ENCODE data around the gene CD96. TPM values are rescaled to one million over a fixed set of nuclear protein-coding genes. Genes with fewer than 3 reads are reported as not detected.

The CD96 gene
- polyA plus RNA-seq, 1 experiment: 0.12 TPM

- POLR2A ChIA-PET: no interaction called here
Observed at GRCh38 chr3:111577798-111578685, 36.0 kb downstream of the CD96 start.

DNA sequence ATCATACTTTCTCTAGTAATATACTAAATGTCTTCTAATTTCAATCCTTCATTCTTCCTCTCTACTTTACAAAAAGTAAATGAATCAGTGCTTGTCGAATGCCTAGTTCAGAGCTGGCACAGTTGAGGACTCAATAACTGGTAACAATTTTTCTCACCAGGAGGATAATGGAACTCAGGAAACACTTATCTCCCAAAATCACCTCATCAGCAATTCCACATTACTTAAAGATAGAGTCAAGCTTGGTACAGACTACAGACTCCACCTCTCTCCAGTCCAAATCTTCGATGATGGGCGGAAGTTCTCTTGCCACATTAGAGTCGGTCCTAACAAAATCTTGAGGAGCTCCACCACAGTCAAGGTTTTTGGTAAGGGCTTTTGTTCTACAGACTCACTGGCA lies 36.9 kb downstream of the CD96 start:
- ChIA-PET POLR2A (no interaction called here), CTCF (interaction anchor here (1.0 to 8.2 kb wide), 25 partner anchors 10 to 466 kb away, joined by 3 to 182 read pairs (median 7); partner anchors contain the start of gene ZBED2)

More at GRCh38 chr3:111577798-111578685, 36.0 kb downstream of the CD96 start:
- no peak overlapping the region for H3K27ac ChIP-seq (ENCODE audit: low read depth, low read length)
- H3K27me3 ChIP-seq (ENCODE audit: control insufficient read depth, insufficient read depth, low read length): no peaks in the 10 kb centered on the region
- H3K9me3 ChIP-seq (ENCODE audit: control insufficient read depth, insufficient read depth, low read length): no peaks in the 10 kb centered on the region
- no peak overlapping the region for H3K4me3 ChIP-seq (ENCODE audit: low read depth, low read length)
- DNase-seq (ENCODE audit: low read depth, low spot score): peak; percentile 70
- CTCF ChIA-PET: interaction anchor here (0.6 to 8.2 kb wide), 38 partner anchors 9 to 1412 kb away, joined by 3 to 182 read pairs (median 5); partner anchors contain the start of gene ZBED2
- TF ChIP-seq, protein P1, sequence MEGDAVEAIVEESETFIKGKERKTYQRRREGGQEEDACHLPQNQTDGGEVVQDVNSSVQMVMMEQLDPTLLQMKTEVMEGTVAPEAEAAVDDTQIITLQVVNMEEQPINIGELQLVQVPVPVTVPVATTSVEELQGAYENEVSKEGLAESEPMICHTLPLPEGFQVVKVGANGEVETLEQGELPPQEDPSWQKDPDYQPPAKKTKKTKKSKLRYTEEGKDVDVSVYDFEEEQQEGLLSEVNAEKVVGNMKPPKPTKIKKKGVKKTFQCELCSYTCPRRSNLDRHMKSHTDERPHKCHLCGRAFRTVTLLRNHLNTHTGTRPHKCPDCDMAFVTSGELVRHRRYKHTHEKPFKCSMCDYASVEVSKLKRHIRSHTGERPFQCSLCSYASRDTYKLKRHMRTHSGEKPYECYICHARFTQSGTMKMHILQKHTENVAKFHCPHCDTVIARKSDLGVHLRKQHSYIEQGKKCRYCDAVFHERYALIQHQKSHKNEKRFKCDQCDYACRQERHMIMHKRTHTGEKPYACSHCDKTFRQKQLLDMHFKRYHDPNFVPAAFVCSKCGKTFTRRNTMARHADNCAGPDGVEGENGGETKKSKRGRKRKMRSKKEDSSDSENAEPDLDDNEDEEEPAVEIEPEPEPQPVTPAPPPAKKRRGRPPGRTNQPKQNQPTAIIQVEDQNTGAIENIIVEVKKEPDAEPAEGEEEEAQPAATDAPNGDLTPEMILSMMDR (IDR thresholded peaks at IDR 0.05; ENCODE audit: low read depth, low read length): peak; percentile 80

DNA sequence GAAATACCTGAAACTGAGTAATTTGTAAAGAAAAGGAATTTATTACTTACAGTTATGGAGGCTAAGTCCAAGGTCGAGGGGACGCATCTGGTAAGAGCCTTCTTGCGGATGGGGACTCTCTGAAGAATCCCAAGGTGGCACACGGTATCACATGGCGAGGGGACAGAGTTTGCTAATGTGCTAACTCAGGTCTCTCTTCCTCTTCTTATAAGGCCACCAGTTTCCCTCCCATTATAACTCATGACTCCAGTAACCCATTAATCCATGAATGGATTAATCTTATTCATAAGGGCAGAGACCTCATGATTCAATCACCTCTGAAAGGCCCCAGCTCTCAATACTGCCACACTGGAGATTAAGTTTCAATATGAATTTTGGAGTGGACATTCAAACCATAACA lies 37.5 kb downstream of the CD96 start:
- H3K27me3 ChIP-seq (ENCODE audit: control insufficient read depth, insufficient read depth, low read length): no peaks in the 10 kb centered on the region
- TF ChIP-seq, protein P1 (IDR thresholded peaks at IDR 0.05; ENCODE audit: low read depth, low read length): no peak
- CTCF ChIA-PET: interaction anchor here (1.3 to 8.2 kb wide), 7 partner anchors 10 to 388 kb away, joined by 5 to 182 read pairs (median 14); partner anchors contain the start of gene ZBED2
- DNase-seq (ENCODE audit: low read depth, low spot score): no peak
- no peak overlapping the region for H3K27ac ChIP-seq (ENCODE audit: low read depth, low read length)
- no peaks in the 10 kb centered on the region for H3K9me3 ChIP-seq (ENCODE audit: control insufficient read depth, insufficient read depth, low read length)
- H3K4me3 ChIP-seq (ENCODE audit: low read depth, low read length): no peak overlapping the region
- POLR2A ChIA-PET: no interaction called here

More for the DNA sequence above, 36.9 kb downstream of the CD96 start:
- Histone ChIP-seq H3K9me3 (ENCODE audit: control insufficient read depth, insufficient read depth, low read length) (no peaks in the 10 kb centered on the region), H3K27me3 (ENCODE audit: control insufficient read depth, insufficient read depth, low read length) (no peaks in the 10 kb centered on the region), H3K4me3 (ENCODE audit: low read depth, low read length) (no peak overlapping the region), H3K27ac (ENCODE audit: low read depth, low read length) (no peak overlapping the region)
- no peak for DNase-seq (ENCODE audit: low read depth, low spot score)
- TF ChIP-seq, protein P1 (IDR thresholded peaks at IDR 0.05; ENCODE audit: low read depth, low read length): no peak

DNA sequence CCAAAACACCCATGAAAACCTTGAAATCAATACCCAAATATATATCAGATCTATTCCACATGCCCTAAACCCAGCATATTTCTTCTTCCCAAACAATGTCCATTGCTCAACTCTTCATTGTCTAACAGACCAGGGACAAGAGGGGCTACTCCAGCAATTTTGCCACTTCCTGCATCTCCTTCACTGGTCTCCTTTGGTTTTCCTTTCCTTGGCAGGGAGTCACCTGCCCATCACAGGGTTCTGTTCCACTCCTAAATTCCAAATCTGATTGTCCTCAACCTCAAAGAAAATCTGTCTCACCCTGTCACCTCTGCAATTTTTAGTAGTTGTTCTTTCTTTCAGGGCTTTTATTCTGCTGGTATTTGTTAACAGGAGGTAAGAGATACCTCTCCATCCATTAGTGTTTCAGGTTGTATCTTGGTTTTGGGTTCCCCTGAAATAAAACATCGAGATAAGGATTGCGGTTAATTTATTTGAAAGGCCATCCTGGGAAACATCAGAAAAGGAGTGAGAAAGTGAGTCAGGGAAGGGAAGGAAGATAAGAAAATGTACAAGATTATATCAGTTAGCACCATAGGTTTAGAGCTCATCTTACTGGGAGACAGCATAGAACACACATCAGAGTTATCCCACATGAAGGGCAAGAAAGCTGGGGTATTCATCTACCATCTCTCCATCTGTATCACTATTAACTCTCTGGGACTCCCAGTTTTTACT lies 39.6 kb downstream of the CD96 start:
- TF ChIP-seq, protein P1 (IDR thresholded peaks at IDR 0.05; ENCODE audit: low read depth, low read length): no peak
- ChIA-PET POLR2A (no interaction called here), CTCF (interaction anchor here (0.6 to 8.2 kb wide), 6 partner anchors 8 to 135 kb away, joined by 3 to 182 read pairs (median 4); no protein-coding TSS in a partner anchor)
- H3K27ac ChIP-seq (ENCODE audit: low read depth, low read length): no peak overlapping the region
- DNase-seq (ENCODE audit: low read depth, low spot score): no peak
- no peaks in the 10 kb centered on the region for H3K9me3 ChIP-seq (ENCODE audit: control insufficient read depth, insufficient read depth, low read length)
- no peaks in the 10 kb centered on the region for H3K27me3 ChIP-seq (ENCODE audit: control insufficient read depth, insufficient read depth, low read length)
- no peak overlapping the region for H3K4me3 ChIP-seq (ENCODE audit: low read depth, low read length)
